Middle frontal gyrus (tissue), 1 donor: ENCODE measurements around the gene KDELR3.

Experiments used
- DNase-seq: peaks from one replicate; pipeline ENCODE4 v3.0.0-alpha.2; 2015; ENCODE audit warnings: low spot score; ENCODE audit errors: extremely low spot score

KDELR3 gene

DNA sequence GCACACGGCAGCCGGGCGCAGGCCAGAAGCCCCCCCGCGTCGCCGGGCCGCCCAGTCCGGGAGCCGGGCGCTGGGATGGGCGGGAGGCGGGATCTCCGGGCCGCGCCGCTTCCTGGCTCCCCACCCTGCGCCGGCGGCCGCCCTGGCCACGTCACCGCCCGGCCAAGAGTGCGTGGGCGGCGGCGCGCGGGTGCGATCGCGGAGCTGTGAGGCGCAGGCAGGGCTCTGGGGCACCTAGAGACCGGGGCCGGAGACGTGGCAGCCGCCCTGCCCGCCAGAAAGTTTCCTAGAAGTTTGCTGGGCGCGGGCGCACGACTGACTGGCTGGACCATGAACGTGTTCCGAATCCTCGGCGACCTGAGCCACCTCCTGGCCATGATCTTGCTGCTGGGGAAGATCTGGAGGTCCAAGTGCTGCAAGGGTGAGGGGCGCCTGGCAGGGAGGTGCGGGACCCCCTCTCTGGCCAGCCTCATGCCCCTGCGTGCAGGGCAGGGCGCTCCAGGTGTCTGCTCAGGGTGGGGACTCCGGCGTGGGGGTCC, at the start of gene KDELR3:
KDELR3 (plus strand) TSS at position 193 of the 539 bp plus-strand sequence; CDS start at position 331, 138 bp downstream.
- DNase-seq: no peak

DNA sequence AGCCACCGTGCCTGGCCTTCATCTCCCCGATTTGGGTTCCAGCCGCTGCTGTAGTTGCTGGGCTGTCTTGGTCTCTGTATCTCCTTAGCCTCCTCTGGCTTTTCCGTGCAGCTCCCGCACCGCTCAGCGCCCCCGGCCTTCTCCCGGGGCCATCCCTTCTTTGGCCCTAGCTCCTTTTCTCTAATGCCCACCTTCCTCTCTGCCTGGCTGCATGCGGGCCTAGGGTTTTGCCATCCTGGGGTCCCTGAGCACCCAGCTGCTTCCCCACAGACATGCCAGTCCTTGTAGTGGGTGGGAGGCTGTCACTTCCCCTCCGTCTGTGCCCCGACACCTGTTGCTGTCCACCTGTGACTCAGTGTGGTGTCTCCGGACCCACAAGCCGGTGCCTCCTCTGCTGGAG, 49.3 kb upstream of the KDELR3 start:
- no peak for DNase-seq

DNA sequence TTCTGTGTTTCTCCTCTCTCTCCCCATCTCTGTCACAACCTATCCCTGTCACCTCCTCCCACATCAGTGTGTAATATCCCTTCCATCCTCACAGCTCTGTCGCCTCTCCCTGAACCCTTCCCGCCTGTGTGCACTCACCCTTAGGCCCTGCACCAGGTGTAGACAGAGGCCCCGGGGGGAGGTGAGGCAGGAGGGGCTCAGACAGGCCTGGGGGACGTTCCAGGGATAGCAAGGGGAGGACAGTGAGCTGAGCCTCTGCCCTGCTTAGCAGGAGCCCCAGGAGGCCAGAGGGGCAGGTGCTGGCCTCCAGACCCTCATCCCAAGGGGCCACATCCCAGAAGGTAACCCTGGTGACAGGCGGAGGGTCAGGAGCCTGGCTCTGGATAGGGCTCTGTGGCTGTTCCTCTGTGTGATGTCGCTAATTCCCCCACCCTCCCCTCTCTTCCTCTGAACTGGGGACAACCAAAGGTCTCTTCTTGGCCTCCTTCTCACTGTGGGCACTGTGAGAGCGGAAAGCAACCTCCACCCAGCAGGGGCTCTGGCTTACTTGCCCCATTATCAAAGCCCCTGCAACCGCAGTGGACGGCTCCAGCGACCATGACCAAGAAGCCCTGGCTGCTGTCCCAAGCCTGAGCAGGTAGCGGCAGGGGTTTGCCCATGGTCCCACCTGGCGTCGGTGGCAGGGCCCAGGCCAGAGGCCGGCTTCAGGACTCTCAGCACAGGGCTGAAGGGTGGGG, 48.6 kb upstream of the KDELR3 start:
- DNase-seq: no peak

DNA sequence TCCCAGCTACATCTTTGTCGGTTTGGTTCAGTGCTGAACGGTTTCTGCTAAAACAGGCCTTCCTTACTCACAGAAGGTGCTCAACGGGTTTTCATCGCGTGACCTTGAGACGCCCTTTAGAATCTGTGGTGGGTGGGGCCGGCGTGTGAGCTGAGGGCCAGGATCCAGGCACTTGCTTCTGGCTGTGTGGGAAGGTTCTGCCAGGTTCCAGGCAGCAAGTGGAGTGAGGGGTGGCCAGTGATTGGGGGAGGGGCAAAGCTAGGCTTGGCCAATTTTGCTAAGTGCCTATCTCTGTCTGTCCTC, 48.1 kb upstream of the KDELR3 start:
- DNase-seq: no peak

DNA sequence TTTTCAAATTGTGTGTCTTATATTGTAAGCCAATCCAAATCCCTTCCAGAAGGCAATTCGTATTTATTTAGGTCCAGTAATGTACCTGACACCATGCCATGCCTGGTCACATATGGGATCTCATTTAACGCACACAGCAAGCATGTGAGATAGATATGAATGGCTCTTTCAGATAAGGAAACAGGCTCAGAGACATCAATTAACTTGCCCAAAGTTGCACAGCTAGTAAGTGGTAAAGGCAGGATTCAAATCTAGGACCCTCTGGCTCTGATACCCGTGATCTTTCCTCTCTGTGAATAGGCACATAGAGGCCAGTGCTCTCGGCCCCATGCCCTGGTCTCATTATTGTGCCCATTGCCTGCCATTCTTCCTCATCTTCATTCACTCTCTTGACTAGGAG, 47.2 kb upstream of the KDELR3 start:
- no peak for DNase-seq

DNA sequence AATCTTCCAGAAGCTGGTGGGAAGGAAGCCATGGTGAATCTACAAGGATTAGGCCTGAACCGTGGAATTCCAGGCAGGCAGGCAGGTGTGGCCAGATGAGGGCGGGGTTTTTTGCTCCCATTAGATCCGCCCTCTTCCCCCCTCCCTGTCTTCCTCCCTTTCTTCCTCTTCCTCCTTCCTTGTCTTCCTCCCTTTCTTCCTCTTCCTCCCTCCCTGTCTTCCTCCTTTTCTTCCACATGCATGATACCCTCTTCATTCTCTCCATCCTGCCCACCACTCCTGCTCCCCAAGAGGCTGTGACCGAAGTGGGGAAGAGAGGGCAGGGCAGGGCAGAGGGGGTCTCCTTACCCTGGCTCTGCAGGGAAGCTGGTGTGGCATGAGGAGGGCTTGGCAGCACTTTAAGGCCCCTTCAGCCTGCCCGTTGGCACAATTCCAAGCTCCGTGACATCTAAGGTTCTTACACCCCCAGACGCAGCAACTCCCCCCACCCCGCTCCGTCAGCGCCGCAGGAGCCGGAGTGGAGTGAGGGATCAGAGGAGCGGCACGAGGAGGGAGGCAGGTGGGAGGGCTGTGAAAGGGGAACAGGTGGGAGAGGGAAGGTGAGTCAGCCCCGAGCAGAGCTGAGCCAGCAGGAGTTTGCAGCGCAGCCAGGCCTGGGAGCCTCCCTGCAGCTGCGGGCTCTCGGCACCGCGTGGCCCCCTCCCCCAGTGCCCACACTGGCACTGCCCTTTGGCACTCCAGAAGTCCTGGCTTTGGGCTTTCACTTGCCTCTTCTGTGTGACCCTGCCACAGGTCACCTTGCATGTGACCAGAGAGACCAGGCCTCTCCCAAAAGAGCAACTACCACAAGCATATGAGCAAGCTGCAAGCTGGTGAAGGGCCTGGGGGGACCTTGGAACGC, 45.0 kb upstream of the KDELR3 start:
- no peak for DNase-seq

DNA sequence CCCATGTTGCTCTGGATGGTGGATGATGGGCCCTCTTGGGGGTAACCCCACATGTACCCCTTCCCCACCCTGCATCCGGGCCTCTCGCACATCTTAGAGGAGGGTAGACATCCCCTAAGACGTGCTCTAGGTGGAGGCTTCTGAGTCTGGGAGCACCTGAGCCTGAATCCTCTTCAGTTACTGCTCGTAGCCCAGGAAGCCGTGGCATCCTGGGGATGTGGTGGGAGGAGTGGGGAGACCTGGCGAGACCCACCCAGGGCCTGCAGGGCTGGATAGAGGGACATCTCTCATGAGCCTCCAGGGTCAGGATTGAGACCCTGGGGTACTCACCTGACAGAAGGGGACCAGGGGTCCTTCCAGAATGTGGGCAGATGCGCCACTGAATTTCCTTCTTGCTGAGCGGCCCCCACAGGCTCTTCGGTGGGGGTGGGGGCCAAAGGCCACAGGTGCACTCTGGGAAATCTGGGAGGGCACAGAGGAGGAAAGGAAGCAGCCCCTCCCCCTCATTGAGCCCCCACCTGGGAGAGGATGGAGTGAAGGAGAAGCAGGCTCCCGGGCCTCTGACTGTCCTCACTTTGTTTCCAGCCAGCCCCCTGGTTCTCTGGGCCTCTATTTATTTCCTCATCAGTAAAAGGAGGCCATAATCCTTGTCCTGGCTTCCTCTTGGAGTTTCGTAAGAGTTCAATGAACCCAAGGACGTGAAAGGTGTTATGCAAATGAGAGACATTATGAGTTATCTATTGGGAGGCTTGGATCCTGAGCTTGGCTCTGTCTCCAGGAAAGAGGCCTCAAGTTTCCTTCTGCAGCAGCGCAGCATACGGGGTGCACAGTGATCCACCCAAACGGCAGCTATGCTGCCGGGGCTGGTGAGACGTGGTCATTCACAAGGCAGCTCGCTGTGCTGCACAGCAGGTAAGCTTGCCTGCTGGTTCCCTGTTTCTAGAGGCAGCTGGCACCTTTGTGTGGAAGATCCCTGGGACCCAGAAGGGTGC, 44.1 kb upstream of the KDELR3 start:
- DNase-seq: no peak

DNA sequence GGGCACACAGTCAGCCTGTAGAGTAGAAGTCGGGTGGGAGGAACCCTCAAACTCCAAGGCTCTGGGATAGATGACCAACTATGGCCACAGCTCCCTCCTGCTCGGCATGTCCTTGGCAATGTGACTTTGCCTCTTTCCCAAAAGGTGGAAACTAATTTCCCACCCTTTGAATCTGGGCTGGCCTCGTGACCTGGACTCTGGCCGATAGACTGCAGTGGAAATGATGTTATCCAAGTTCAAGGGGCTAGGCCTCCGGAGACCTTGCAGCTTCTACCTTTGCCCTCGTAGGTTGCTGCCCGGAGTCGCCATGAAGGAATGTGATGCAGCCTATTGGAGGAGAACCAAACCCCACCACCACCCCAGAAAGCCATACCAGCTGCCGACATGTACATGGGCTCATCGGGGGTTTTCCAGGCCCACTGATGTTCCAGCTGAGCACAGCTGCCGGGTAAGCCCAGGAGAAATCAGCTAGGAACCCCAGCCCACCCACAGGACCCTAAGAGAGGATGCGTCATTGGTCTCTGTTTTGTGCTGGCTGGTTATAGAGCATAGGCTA, 43.3 kb upstream of the KDELR3 start:
- no peak for DNase-seq

DNA sequence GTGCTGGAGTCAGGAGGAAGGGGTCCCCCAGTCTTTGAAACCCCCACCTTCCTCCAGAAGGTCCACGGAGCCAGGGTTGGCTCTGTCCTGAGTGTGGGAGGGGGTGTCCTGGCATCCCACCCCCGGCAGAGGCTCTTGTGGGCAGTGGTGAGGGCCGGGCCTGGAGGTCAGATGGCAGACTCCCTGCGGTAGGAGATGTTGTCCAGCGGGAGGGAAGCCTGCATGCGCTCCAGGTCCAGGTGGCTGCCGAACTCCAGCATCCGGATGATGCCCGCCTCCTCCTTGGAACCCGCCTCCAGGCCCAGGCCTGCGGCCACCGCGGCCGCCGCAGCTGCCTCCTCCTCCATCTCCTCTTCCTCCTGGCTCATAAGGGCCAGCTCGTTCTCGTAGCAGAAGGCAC, 41.3 kb upstream of the KDELR3 start:
- DNase-seq: no peak

DNA sequence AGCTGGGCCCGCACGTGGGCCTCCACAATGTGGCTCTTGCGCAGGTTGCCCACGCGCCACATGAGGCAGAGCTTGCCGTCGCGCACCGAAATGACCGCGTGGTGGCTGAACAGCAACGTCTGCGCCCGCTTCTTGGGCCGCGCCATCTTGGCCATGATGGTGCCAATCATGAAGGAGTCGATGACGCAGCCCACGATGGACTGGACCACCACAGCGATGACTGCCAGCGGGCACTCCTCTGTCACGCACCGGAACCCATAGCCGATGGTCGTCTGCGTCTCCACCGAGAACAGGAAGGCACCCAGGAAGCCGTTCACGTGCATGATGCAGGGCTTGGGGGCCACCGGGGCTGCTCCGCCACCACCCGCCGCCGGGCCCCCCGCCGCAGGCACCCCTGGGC, 40.4 kb upstream of the KDELR3 start:
- DNase-seq: no peak

DNA sequence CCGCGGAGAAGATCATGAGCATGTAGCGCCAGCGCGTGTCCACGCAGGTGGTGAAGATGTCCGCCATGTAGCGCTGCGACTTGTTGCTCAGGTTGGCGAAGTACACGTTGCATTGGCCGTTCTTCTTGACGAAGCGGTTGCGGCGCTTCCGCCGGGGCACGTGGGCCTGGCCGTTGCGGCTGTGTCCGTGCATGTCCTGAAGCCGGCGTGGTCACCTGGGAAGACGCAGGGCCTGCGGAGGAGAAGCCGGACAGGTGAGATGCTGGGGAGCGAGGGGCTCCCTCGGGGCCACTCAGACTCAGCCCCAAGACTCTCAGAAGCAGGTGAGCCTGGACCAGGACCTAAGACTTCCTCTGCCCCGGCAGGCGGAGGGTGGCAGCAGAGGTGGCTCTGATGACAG, 40.0 kb upstream of the KDELR3 start:
- DNase-seq: no peak

DNA sequence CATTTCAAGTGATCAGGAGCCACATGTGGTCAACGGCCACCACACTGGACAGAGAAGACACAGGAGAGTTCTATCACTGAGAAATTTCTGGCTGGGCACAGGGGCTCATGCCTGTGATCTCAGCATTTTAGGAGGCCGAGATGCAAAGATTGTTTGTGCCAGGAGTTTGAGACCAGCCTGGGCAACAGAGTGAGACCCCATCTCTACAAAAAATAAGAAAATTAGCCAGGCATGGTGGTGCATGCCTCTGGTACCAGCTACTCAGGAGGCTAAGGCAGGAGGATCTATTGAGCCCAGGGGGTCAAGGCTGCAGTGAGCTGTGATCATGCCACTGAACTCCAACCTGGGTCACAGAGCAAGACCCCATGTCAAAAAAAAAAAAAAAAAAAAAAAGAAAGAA, 39.2 kb upstream of the KDELR3 start:
- DNase-seq: no peak

DNA sequence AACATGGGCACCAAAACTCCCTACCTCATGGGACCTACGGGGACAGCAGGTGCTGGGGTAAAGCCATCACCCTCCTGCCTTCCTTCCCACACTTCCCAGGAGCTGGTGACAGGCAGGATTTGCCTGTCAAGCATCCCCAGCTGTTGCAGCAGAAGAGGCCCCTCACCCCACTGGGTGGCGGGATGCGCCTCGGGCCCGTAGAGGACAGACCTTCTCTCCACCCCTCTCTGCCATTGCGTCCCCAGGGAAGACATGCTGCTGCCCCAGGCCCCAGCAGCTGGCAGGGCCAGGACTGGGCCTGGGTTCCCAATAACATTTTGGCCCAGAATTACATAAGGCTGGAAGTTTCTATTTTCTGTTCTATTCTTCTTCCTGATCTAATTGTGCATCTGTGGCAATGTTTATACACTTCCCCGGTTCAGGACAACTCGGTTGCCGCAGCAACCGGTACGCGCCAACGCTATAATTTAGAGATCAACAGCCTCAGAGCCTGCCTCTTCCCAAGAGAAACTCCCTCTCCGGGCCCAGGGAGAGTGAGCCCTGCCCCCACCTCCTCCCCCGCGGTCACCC, 38.3 kb upstream of the KDELR3 start:
- DNase-seq: no peak

DNA sequence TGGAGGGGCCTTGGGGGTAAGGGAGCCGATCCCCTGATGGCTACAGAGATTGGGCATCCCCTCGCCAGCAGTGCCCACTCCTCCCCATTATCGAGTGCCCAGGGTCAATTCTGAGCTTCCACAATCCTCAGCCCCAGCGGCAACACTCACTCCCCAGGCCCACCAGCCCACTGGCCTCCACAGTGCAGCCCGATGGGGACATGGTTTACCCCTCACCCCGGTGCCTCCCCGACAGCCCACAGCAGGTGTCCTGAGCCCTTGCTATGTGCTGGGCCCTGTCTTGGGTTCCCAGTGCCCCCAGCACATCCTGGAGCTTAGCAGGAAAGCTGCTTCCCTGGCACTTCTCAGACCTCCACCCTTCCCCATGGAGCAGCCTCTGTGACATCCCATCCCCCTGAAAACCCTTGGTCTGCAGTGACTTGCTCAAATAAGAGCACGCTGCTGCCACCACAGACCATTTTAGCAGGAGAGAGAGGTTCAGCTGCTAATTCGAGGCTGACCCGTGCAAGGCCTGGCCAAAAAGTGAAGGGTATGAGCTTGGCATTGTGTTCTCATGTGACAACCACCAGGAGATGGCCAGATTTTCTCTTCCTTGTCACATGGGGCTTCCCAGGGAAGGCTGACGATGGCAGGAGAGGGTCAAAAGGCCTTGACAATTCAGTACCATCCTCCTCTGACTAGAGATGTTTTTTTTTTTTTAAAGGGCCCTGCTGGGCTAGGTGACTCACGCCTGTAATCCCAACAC, 36.5 kb upstream of the KDELR3 start:
- DNase-seq: no peak

DNA sequence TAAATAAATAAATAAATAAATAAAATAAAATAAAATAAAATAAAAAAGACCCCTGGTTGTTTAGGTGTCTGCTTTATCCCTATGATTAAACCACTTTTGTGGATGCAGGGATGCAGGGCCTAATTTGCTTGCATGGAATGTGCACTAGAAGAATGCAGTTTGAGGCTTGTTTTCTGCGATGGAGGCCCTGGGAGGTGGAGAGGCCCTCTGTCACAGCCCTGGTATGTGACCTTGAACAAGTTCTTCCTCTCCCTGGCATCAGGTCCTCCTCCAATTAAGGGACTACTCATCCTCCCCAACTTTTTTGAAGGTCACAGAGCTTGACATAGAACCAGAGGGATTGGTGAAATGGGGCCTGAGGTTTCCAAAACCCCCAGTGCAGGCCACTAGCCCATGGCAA, 35.6 kb upstream of the KDELR3 start:
- no peak for DNase-seq

DNA sequence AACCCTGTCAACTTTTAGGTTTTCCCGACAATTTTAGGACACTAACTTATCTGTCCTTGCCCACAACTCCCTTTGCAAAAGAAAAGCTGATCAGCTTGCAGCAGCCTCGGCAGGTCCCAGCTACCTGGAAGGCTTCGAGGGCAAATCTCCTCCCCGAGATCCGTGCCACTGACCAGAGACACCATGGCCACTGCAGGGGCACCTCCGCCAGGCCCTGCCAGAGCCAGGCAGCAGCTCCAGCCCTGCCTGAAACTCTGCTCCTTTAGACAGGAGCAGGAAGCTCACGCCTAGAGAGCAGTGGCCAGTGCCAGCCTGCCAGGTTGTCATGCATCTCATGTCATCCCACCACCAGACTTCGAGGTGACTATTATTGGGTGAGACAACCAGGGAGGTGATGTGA, 34.0 kb upstream of the KDELR3 start:
- no peak for DNase-seq

DNA sequence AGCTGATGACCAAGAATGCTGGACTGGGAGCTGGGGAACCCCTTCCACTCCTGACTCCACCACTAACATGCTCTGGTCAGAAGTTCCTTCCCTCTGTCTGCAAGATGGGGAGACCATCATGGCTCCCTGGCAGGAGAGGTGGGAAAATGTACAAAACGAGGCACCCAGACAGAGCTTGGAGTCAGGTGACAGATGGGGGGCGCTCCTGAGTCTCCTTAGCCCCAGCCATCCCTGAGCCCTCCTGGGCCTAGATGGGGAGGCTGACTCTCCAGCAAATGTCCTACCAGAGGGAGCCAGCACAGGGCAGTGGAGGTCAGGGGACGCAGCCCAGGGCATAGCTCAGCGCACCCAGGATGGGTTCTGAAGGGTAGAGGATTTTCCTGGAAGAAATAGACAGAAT, 32.9 kb upstream of the KDELR3 start:
- DNase-seq: no peak

DNA sequence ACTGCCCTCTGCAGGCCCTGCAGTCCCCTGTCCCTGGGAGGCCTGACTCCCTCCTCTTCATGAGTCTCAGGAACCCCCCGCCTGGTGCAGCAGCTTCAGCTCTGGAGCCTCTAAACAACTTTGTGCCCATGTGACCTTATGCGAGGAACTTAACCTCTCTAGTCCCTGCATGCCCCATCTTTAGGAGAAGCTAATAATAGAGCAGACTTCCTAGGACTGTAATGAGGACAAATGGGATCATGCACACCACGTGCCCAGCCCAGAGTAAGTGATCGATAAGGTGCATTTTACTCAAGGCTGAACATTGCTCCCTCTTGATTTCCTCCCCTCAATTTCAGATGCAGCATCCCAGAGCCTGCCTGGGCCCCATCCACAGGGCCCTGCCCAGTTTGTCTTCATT, 31.9 kb upstream of the KDELR3 start:
- DNase-seq: no peak

DNA sequence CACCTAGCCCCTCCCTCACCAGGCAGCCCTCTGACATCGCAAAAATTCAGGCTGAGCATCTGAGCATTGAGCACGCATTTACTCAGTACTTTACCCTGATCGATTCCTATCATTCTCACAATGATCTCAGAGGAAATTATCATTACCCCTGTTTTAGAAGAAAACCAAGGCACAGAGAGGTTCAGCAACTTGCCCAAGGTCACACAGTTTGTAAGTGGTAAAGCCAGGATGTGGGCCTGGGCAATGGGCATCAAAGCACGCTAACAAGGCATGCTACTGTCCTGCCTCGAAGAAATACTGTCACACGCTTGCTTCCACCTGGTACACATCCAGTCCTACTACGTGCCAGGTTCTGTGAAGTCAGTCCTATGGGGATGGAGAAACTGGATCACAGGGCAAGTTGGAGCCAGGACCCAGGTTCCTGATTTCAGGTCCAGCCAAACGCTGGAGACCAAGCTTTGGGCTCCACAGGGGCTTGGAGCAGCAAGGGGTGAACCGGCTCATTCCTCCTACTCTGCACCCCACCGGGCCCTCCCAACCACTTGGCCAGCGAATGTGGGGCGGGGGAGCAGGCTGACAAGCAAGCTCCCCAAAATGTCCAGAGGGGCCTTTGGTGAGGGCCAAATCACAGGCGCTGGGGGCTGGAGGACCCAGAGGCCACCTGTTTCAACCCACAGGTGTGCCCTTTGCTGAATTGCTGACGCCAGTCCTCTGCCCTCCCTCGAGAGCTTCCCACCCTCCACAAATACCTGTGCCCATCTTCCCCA, 31.1 kb upstream of the KDELR3 start:
- DNase-seq: no peak
